Left forelimb (tissue), 1 donor: ENCODE data around the gene PTPRH.
"Not testable (repeated sequence)": the region's sequence is repeated elsewhere in the genome, so short reads cannot be mapped to it uniquely, and the experiment has no call there.

ENCODE experiments used
- DNase-seq: peaks from one replicate; pipeline ENCODE4 v3.0.0-alpha.2; 2018; ENCODE audit warnings: low spot score

The PTPRH gene

GRCh38 chr19:55158423-55158822 lies 50.9 kb downstream of the PTPRH start:
- no peak for DNase-seq

- no peak for DNase-seq
These were observed 52.0 kb downstream of the PTPRH start, which contains the start of gene TNNI3 for GRCh38 chr19:55157064-55157908. TNNI3 (minus strand) TSS chr19:55157732; CDS start chr19:55157589, 143 bp downstream.

- no peak for DNase-seq
These were observed 52.9 kb downstream of the PTPRH start for GRCh38 chr19:55156202-55157063.

- DNase-seq: not testable (repeated sequence)
These were observed 53.5 kb downstream of the PTPRH start for GRCh38 chr19:55155784-55156183.

- DNase-seq: no peak
These were observed 55.5 kb downstream of the PTPRH start for GRCh38 chr19:55153652-55154264.

GRCh38 chr19:55152017-55152416 lies 57.3 kb downstream of the PTPRH start:
- DNase-seq: no peak

GRCh38 chr19:55149078-55150003 lies 60.0 kb downstream of the PTPRH start, which contains the start of gene TNNT1:
TNNT1 (minus strand) TSS chr19:55149206; CDS start chr19:55147157, 2,049 bp downstream.
- no peak for DNase-seq

GRCh38 chr19:55147545-55148251 lies 61.6 kb downstream of the PTPRH start:
- DNase-seq: no peak

- no peak for DNase-seq
These were observed 62.5 kb downstream of the PTPRH start for GRCh38 chr19:55146705-55147273.

GRCh38 chr19:55146078-55146704 lies 63.1 kb downstream of the PTPRH start:
- no peak for DNase-seq

GRCh38 chr19:55145232-55145631 lies 64.1 kb downstream of the PTPRH start:
- no peak for DNase-seq

- DNase-seq: no peak
These were observed 67.6 kb downstream of the PTPRH start for GRCh38 chr19:55141696-55142095.

- no peak for DNase-seq
These were observed 71.4 kb downstream of the PTPRH start for GRCh38 chr19:55137915-55138314.

- DNase-seq: no peak
These were observed 72.8 kb downstream of the PTPRH start for GRCh38 chr19:55136399-55137102.

GRCh38 chr19:55134736-55135135 lies 74.6 kb downstream of the PTPRH start:
- no peak for DNase-seq

- no peak for DNase-seq
These were observed 75.5 kb downstream of the PTPRH start for GRCh38 chr19:55133639-55134444.

GRCh38 chr19:55132453-55133129 lies 76.7 kb downstream of the PTPRH start:
- no peak for DNase-seq

- no peak for DNase-seq
These were observed 77.9 kb downstream of the PTPRH start for GRCh38 chr19:55131421-55131820.
